WTC11 (cell line): ENCODE measurements around the gene NHLRC2. TPM values are rescaled to one million over a fixed set of nuclear protein-coding genes. Genes with fewer than 3 reads are reported as not detected.

Source experiments
- ATAC-seq: fragments of 200-7000 bp; cut with Tn5 transposase; 2 replicates; pipeline ENCODE4 v1.10.0; 2021; ENCODE audit warnings: mild to moderate bottlenecking, moderate library complexity
- CTCF ChIA-PET: fragments of 300-600 bp; sonication (Branson Sonifier 250); formaldehyde crosslinking; loops from one replicate; lab custom pipeline; 2021; ENCODE audit warnings: antibody characterized with exemption; lab: Charles Lee
- POLR2A ChIA-PET: fragments of 350-600 bp; sonication (Branson Sonifier 250); formaldehyde crosslinking; loops from one replicate; lab custom pipeline; 2021; ENCODE audit warnings: antibody characterized with exemption; lab: Charles Lee
- DNase-seq: peaks from one replicate; pipeline ENCODE4 v3.0.0; 2021; ENCODE audit warnings: low spot score
- H3K27ac Mint-ChIP-seq: 2 replicates; pipeline ENCODE4 v1.8.0; 2021; ENCODE audit warnings: mixed read lengths
- H3K27me3 Mint-ChIP-seq: 2 replicates; pipeline ENCODE4 v1.8.0; 2021; ENCODE audit warnings: low read depth, mild to moderate bottlenecking, moderate library complexity, mixed read lengths
- H3K36me3 Mint-ChIP-seq: 2 replicates; pipeline ENCODE4 v1.8.0; 2021; ENCODE audit warnings: mixed read lengths
- H3K4me1 Mint-ChIP-seq: 2 replicates; pipeline ENCODE4 v1.8.0; 2022; ENCODE audit warnings: mixed read lengths
- H3K4me3 Mint-ChIP-seq: 2 replicates; pipeline ENCODE4 v1.8.0; 2021; ENCODE audit warnings: mild to moderate bottlenecking, moderate library complexity, mixed read lengths
- H3K9me3 Mint-ChIP-seq: 2 replicates; pipeline ENCODE4 v1.8.0; 2021; ENCODE audit warnings: mixed read lengths
- ATF3 ChIP-seq: sonication (generic); formaldehyde crosslinking; conservative IDR thresholded peaks from 2 replicates; pipeline ENCODE4 v1.8.1; 2022; ENCODE audit warnings: mild to moderate bottlenecking, missing genetic modification reagents
- CTCF ChIP-seq: fragments of 200-600 bp; IDR thresholded peaks from 2 replicates; pipeline ENCODE4 v1.8.0; 2022; ENCODE audit warnings: antibody characterized with exemption
- ELF4 ChIP-seq: sonication (generic); formaldehyde crosslinking; IDR thresholded peaks from 2 replicates; pipeline ENCODE4 v1.8.1; 2022; ENCODE audit warnings: low read depth, mild to moderate bottlenecking, moderate library complexity, missing genetic modification reagents
- EMX1 ChIP-seq: fragments of 250-450 bp; sonication (Bioruptor Pico); IDR thresholded peaks from 2 replicates; pipeline ENCODE4 v1.8.0; 2021; ENCODE audit warnings: mild to moderate bottlenecking
- FOXP1 ChIP-seq: sonication (generic); formaldehyde crosslinking; IDR thresholded peaks from 2 replicates; pipeline ENCODE4 v1.8.0; 2022; ENCODE audit warnings: missing genetic modification reagents, mild to moderate bottlenecking, moderate library complexity, borderline replicate concordance
- FOXP4 ChIP-seq: sonication (generic); formaldehyde crosslinking; IDR thresholded peaks from 2 replicates; pipeline ENCODE4 v1.8.0; 2022; ENCODE audit warnings: mild to moderate bottlenecking, missing genetic modification reagents
- HMGXB4 ChIP-seq: sonication (generic); formaldehyde crosslinking; IDR thresholded peaks from 2 replicates; pipeline ENCODE4 v1.8.1; 2023; ENCODE audit warnings: mild to moderate bottlenecking, moderate library complexity, missing genetic modification reagents
- IRF2 ChIP-seq: sonication (generic); formaldehyde crosslinking; IDR thresholded peaks from 2 replicates; pipeline ENCODE4 v1.8.0; 2022; ENCODE audit warnings: low read depth, missing genetic modification reagents, borderline replicate concordance
- JUN ChIP-seq: sonication (generic); formaldehyde crosslinking; IDR thresholded peaks from 2 replicates; pipeline ENCODE4 v1.8.0; 2023; ENCODE audit warnings: mild to moderate bottlenecking, missing genetic modification reagents
- MLX ChIP-seq: sonication (generic); formaldehyde crosslinking; IDR thresholded peaks from 2 replicates; pipeline ENCODE4 v1.8.1; 2023; ENCODE audit warnings: mild to moderate bottlenecking, missing genetic modification reagents, moderate library complexity
- MYBL2 ChIP-seq: sonication (generic); formaldehyde crosslinking; IDR thresholded peaks from 2 replicates; pipeline ENCODE4 v1.8.1; 2023; ENCODE audit warnings: mild to moderate bottlenecking, moderate library complexity, missing genetic modification reagents
- PREB ChIP-seq: sonication (generic); formaldehyde crosslinking; IDR thresholded peaks from 2 replicates; pipeline ENCODE4 v1.8.1; 2022; ENCODE audit warnings: mild to moderate bottlenecking, missing genetic modification reagents, moderate library complexity, borderline replicate concordance
- PRRX2 ChIP-seq: fragments of 250-450 bp; sonication (Bioruptor Pico); IDR thresholded peaks from 2 replicates; pipeline ENCODE4 v1.8.0; 2021; ENCODE audit warnings: mild to moderate bottlenecking
- ZNF121 ChIP-seq: sonication (generic); formaldehyde crosslinking; IDR thresholded peaks from 2 replicates; pipeline ENCODE4 v1.8.0; 2023; ENCODE audit warnings: missing genetic modification reagents
- ZNF219 ChIP-seq: sonication (generic); formaldehyde crosslinking; IDR thresholded peaks from 2 replicates; pipeline ENCODE4 v1.8.0; 2023; ENCODE audit warnings: missing genetic modification reagents, mild to moderate bottlenecking, borderline replicate concordance
- ZNF512 ChIP-seq: sonication (generic); formaldehyde crosslinking; IDR thresholded peaks from 2 replicates; pipeline ENCODE4 v1.8.1; 2022; ENCODE audit warnings: missing genetic modification reagents, borderline replicate concordance
- total RNA-seq: library from RNA; stranded (reverse); gene quantifications from 3 replicates; pipeline ENCODE4 v1.2.3, GENCODE V29; 2021
- TF ChIP-seq, protein P1 (sequence below): sonication (generic); formaldehyde crosslinking; IDR thresholded peaks from 2 replicates; pipeline ENCODE4 v1.8.0; 2022; ENCODE audit warnings: mild to moderate bottlenecking, missing genetic modification reagents
- TF ChIP-seq, protein P2 (sequence below): sonication (generic); formaldehyde crosslinking; IDR thresholded peaks from 2 replicates; pipeline ENCODE4 v1.8.0; 2023; ENCODE audit warnings: missing genetic modification reagents, mild to moderate bottlenecking, borderline replicate concordance

NHLRC2 gene
- total RNA-seq, 1 experiment from 2014 or later, result 37.9 TPM

DNA sequence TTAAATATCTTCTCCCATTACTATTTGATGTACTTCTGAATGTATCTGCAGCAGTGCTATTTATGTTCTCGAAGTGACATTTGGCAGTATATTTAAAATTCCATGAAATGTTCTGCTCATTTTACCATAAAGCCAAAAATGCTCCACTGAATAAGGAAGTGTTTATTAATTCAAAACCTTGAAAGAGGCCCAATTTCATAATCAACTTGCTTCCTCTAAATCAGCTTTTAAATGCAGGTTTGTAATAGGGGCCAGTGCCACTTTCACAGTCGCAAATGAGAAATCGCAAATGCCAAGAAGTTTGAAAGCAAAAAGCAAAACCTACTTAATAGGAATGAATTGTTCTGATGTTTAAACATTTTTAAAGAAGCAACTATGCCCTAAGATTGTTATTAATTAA lies 11.4 kb downstream of the NHLRC2 start:
- TF ChIP-seq FOXP1 (CRISPR knock-in tag) (no peak), ELF4 (no peak), EMX1 (CRISPR knock-in tag) (no peak), MLX (CRISPR knock-in tag) (no peak), IRF2 (CRISPR knock-in tag) (no peak), ZNF512 (no peak), ZNF121 (CRISPR knock-in tag) (no peak), FOXP4 (CRISPR knock-in tag) (no peak), PRRX2 (CRISPR knock-in tag) (no peak), PREB (CRISPR knock-in tag) (no peak), HMGXB4 (no peak), MYBL2 (CRISPR knock-in tag) (no peak), ATF3 (CRISPR knock-in tag) (no peak), ZNF219 (CRISPR knock-in tag) (no peak)
- TF ChIP-seq, protein P1, sequence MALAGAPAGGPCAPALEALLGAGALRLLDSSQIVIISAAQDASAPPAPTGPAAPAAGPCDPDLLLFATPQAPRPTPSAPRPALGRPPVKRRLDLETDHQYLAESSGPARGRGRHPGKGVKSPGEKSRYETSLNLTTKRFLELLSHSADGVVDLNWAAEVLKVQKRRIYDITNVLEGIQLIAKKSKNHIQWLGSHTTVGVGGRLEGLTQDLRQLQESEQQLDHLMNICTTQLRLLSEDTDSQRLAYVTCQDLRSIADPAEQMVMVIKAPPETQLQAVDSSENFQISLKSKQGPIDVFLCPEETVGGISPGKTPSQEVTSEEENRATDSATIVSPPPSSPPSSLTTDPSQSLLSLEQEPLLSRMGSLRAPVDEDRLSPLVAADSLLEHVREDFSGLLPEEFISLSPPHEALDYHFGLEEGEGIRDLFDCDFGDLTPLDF (CRISPR knock-in tag), result no peak
- TF ChIP-seq, all 79 proteins: peak for 0
- no peak overlapping the region for H3K4me3 Mint-ChIP-seq
- H3K27ac Mint-ChIP-seq, result no peak overlapping the region
- DNase-seq (no peak), ATAC-seq (no peak)
- H3K4me1 Mint-ChIP-seq, result no peaks in the 10 kb centered on the region
- no peaks in the 10 kb centered on the region for H3K27me3 Mint-ChIP-seq
- H3K9me3 Mint-ChIP-seq, result peaks cover 6% of the 10 kb centered on the region
- peaks cover 27% of the 10 kb centered on the region for H3K36me3 Mint-ChIP-seq
- ChIA-PET CTCF (no interaction called here), POLR2A (no interaction called here)

DNA sequence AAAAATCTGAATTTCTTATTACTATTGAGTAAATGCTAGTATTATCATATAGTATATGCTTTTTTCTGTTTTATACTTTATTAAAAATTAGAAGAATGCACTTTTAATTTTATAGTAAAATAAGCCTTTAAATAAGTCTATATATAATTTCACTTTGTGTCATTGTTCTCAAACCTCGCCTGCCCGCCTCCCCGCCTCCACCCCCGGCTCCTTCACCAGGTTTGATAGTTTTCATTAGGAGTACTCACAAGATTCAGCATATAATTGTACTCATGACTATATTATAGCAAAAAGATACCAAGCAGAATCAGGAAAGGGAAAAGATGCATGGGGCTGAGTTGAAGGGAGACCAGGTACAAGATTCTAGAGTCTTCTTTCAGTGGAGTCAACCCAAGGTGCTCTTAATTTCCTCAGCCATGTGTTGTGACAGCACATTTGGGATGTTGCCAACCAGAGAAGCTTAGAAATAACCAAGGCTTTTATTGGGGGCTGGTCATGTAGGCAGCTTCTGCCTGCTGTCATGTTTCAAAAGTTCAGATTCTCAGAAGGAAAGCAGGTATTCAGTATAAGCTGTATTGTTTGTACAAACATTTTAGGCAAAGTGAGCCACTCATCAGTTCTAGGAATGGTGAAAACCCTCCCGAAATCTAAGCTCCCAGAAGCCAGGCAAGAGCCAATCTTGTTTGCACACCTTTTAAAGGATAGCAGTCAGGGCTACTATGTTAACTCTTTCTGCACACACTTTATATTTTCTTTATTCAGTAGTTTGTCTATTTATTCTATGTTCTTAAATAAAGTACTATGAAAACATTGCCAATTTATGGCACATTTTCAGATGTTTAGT lies 12.3 kb downstream of the NHLRC2 start:
- Mint-ChIP-seq H3K36me3 (peaks cover 22% of the 10 kb centered on the region), H3K27ac (no peak overlapping the region), H3K9me3 (peaks cover 8% of the 10 kb centered on the region), H3K27me3 (no peaks in the 10 kb centered on the region), H3K4me1 (no peaks in the 10 kb centered on the region), H3K4me3 (no peak overlapping the region)
- no peak for ATAC-seq
- ChIA-PET POLR2A (no interaction called here), CTCF (no interaction called here)
- no peak for DNase-seq
- TF ChIP-seq, protein P2, sequence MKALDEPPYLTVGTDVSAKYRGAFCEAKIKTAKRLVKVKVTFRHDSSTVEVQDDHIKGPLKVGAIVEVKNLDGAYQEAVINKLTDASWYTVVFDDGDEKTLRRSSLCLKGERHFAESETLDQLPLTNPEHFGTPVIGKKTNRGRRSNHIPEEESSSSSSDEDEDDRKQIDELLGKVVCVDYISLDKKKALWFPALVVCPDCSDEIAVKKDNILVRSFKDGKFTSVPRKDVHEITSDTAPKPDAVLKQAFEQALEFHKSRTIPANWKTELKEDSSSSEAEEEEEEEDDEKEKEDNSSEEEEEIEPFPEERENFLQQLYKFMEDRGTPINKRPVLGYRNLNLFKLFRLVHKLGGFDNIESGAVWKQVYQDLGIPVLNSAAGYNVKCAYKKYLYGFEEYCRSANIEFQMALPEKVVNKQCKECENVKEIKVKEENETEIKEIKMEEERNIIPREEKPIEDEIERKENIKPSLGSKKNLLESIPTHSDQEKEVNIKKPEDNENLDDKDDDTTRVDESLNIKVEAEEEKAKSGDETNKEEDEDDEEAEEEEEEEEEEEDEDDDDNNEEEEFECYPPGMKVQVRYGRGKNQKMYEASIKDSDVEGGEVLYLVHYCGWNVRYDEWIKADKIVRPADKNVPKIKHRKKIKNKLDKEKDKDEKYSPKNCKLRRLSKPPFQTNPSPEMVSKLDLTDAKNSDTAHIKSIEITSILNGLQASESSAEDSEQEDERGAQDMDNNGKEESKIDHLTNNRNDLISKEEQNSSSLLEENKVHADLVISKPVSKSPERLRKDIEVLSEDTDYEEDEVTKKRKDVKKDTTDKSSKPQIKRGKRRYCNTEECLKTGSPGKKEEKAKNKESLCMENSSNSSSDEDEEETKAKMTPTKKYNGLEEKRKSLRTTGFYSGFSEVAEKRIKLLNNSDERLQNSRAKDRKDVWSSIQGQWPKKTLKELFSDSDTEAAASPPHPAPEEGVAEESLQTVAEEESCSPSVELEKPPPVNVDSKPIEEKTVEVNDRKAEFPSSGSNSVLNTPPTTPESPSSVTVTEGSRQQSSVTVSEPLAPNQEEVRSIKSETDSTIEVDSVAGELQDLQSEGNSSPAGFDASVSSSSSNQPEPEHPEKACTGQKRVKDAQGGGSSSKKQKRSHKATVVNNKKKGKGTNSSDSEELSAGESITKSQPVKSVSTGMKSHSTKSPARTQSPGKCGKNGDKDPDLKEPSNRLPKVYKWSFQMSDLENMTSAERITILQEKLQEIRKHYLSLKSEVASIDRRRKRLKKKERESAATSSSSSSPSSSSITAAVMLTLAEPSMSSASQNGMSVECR (CRISPR knock-in tag), result no peak
- TF ChIP-seq CTCF (no peak), JUN (no peak)
